GM18498 (cell line): ENCODE measurements around the gene NT5DC2.
"Not testable (repeated sequence)": the region's sequence is repeated elsewhere in the genome, so short reads cannot be mapped to it uniquely, and the experiment has no call there.

ENCODE experiments used
- ATAC-seq: cut with Tn5 transposase; IDR thresholded peaks from one replicate; pipeline ENCODE4 v1.9.1; 2021; ENCODE audit warnings: mild to moderate bottlenecking, moderate library complexity; ENCODE audit not compliant: unreplicated experiment

NT5DC2 gene

DNA sequence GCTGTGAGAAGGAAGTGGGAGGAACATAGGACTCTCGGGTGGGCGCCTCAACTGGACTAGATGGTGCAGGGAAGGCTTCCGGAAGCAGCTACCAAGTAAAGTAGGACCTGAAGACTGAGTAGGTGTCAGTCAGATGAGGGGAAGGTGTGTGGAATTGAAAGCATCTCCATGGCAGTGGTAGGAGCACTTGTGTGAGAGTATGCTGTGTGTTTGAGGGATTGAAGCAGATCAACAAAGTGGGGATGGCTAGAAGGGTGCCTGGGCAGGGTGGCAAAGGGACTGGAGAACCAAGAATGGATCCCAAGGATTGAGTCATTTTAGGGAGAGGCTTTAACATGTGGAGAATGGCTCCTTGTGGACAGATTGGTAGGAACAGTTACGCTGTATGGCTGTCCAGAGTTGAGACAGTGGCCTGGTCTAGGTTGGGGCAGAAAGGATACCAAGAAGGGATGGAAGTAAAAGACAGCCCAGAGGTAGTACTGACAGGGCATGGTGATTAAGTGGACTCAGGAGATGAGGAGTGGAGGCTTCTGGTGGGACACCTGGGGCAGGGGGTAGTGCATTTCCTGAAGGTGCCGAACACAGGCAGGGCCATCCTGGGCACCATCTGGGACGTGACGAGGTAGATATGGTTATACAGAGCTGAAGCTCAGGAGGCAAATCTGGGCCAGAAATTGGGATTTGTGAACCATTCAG is 4.2 kb upstream of the NT5DC2 start:
- ATAC-seq: no peak

DNA sequence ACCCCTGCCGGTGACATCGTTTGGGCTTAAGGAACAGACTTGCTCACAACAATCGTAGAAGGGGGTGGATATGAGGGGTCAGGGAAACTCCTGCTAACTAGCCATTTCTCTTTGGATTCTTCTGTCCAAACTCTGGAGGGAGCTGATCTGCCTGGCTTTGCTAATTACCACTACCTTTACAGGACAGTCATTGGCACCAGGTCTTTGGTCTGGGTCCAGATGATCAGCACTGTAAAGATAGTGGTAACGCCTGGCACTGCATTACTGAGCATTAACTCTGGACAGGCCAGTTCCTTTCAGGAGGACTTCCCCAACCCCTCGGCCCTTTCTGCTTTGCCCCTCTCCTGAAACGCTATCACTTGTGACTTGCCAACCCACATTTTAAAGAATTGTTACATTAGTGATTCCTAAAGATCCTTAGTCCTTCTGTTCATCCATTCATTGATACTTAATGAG is 3.5 kb upstream of the NT5DC2 start:
- ATAC-seq: no peak

DNA sequence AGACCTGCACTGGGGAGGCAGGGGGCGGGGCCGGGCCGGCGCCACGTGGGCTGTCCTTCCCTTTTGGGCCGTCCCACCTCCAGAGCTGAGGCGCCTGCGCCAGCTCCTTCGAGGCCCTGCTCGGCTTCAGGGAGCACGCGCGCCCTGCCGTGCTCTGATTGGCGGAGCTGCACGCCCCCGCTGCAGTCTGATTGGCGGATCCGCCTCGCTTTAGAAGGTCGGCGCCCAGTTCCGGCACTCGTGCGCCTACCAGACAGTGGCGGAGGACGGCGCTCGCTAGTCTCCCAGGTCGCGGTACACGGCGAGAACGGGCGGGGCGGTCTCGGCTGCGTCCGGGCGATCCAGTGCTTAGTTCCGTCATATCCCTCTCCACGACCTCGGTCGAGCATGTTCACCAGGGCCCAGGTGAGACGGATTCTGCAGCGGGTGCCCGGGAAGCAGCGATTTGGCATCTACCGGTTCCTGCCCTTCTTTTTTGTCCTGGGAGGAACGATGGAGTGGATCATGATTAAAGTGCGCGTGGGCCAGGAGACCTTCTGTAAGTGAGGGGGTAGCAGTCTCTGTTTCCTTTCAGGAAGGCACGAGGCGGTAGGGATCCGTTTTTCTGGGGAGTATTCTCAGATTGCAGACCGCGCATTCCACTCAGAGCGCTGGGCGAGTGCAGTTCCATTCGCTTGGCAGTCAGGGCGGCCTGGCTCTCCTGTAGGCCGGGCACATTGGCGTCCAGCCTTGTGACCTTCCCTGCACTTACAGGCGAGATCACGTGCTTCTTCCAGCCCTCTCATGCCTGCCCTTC is 2.9 kb upstream of the NT5DC2 start, which contains the start of gene UQCC5:
Gene UQCC5, plus strand, starts transcription at position 237 of the 796 bp plus-strand sequence. Its CDS starts 151 bp downstream, at position 388.
- peak; percentile 84 for ATAC-seq

DNA sequence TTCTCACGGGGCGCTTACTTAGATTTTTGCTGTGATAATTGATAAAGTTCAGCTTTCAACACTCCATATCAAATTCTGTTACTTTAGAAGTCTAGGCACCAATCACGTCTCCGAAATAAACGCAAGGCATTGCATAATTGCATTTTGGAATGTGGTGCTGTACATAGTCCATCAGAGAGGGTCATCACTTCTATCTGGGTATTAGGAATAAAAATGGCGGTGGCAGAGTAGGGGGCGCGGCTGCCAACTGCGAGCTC is 2.4 kb upstream of the NT5DC2 start:
- no peak for ATAC-seq

DNA sequence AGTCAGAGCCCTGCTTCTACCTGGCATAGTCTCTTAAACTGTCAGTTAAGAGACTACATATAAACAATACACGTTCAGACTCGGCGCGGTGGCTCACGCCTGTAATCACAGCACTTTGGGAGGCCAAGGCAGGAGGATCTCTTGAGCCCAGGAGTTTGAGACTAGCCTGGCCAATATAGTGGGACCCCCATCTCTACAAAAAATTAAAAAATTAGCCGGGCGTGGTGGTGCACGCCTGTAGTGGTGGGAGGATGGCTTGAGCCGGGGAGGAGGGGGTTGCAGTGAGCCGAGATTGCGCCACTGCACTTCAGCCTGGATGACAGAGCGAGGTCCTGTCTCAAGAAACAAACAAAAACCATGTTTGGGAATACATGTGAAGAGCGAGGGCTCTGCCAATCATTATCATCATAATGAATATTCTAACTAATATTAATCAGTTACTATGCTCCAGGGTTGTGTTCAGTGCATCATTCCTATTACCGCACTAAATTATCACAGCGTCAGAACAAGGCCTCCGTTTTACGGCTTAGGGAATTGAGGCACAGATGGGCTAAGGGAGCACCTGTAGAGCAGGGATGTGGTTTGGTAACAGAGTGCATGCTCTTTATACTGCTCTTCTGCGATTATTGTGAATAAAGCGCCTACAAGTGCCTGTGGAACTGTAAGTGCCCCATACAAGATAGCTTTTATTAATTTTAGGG is 1.9 kb upstream of the NT5DC2 start:
- no peak for ATAC-seq

DNA sequence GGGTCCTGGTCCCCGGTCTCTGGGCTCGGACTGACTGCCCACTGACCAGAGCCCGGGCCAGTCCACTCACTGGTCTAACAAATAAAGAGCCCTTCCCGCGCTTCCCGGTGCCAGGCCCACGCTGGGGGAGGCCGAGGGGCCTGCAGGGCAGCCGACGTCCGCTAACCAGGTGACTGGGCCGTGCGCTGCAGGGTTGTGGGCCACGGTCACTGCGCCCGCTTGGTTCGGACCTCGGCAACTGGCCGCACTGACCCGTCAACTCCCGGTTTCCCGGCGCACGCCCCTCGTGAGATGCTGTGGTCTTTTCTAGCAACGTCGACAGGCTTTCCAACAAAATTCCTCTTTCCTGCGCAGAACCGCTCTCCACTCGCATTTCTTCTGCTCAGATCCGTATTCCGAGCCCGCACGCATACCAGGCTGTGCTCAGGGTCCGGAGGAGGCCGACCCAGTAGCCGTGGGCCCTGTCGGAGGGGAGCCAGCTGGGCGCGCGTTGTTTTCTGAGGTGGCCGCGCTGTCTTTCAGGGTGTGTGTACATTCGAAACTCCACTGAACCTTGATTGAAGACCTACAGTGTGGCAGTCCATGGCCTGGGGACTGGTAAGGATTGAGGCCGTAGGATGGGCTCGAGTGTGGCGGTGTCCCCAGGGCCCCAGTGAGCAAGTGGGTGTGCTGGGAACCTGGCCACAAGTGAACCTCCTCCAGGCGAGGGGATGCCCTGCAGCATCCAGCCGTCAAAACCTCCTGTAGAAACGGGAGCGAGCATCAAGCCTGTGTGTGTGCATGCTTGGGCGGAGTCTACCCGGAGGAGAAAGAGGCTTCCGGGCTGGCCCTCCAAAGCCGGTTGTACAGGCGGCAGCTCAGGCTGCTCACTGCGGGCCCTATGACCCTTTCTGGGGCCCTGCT is 875 bp upstream of the NT5DC2 start:
- ATAC-seq: no peak

DNA sequence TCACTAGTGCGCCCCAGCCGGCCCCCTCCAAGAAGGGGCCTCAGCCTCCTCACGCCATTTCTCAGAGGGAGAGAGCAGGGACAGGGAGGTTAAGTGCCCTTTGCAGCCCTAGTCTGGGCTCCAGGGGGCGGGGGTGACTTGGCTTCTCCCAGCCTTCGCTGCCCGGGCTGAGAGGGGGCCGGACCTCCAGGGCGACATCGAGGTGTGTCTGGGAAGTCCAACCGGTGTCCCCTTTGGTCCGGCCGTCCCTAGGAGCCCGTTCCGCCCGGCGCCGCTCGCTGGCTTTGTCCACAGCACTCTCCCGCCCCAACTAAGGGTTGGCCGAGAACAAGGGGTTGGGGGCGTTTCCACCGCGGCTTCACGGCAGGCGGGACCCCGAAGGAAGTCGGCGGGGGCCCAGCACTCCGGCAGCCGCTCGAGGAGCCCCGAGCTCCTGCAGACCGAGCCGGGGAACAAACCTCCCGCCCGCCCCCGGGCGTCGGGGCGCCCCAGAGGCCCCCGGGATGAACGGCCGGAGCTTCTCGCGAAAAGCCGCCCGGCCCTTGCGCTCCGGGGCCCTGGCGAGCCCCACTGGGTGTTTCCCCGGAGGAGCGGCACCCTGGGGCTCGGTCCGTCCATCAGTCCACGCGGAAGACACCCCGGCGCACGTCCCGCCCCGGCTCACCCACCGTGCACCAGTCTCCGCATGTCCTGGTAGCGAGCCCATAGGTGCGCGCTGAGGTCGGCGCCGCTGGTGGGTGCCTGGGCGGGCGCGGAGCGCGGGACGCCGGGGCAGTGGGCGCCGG is 627 bp downstream of the NT5DC2 start:
- peak; percentile 0 for ATAC-seq

DNA sequence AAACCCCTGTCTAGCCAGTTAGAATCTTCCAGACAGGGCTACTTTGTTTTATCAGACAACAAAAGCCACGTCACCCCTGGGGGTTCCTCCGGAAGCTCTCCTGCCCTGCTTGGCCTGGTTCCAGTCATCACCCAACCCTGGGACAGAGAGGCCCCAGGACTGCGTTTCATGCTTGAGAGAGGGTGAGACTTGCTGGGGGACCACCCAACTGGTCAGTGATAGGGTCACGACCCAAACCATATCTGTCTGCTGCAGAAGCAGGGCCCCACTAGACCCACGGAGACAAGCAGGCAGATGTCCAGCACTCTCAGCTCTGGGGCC is 1.2 kb downstream of the NT5DC2 start:
- ATAC-seq: no peak

DNA sequence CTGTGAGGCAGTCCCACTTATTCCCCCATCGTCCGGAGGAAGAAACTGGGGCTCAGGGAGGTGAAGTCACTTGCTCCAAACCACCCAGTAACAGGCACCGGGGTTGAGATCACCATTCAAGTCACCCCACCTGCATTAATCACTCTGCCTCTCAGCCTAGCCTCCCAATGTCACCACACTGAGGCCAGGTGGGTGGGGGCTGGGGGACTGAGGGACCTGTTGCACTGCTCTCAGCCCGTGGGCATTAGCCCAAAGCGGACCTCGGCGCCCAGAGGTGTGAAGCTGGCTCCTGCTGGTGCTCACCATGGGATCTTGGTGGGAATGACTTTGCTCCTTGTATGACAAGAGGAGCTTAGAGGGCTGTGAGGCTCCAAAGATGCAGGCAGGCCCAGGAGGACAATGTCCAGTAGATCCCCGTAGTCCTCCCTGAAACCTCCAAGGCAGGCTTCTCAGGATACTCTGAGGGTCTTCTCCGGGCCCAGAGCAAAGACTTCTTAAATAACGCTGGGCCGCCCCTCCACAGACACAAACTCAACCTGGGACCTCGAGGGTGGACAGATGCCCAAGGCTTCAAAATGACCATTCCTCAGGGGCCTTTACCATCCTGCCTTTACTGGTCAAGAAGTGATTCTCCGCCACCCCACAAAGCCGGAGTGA is 1.7 kb downstream of the NT5DC2 start:
- ATAC-seq: no peak

DNA sequence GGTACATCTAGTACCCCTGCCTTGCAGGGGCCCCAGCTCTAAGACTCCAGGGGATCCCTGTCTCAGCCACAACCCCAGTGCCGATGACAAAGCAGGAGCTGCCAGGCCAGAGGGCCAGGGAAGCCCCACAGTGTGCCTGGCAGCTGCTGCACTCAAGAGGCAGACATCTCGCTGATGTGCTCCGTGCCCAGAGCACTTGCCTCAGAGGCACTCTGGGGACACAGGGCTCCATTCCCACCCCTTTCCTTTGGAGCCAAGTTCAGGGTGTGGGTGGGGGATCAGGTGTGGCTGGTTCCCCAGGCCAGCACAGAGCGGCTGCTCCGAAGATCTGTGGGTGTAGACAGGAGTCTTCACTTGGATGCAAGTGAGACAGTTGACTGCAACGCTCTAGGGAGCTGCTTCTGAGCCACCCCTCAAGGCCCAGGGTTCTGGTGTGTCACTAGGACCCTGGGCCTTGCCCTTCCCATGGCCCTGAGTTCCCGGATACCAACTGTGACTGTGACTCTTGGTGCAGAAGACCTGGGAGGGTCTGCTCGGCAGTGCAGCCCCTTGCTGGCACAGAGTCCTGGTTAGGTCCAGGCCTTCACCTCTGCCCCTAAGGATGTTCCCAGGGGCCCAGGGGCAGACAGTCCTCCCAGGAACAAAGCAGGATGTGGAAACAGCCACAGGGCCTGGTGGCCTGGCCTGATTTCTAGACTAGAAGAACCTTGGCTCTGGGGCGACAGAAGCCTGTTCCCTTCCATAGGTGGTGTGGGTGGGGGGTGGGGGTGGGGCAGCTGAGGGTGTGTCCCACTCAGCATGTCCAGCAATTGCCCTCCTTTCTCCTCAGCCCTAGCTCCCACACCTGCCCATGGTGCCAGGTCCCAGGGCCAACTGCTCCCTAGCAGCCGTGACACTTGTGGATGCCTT is 2.5 kb downstream of the NT5DC2 start:
- no peak for ATAC-seq

DNA sequence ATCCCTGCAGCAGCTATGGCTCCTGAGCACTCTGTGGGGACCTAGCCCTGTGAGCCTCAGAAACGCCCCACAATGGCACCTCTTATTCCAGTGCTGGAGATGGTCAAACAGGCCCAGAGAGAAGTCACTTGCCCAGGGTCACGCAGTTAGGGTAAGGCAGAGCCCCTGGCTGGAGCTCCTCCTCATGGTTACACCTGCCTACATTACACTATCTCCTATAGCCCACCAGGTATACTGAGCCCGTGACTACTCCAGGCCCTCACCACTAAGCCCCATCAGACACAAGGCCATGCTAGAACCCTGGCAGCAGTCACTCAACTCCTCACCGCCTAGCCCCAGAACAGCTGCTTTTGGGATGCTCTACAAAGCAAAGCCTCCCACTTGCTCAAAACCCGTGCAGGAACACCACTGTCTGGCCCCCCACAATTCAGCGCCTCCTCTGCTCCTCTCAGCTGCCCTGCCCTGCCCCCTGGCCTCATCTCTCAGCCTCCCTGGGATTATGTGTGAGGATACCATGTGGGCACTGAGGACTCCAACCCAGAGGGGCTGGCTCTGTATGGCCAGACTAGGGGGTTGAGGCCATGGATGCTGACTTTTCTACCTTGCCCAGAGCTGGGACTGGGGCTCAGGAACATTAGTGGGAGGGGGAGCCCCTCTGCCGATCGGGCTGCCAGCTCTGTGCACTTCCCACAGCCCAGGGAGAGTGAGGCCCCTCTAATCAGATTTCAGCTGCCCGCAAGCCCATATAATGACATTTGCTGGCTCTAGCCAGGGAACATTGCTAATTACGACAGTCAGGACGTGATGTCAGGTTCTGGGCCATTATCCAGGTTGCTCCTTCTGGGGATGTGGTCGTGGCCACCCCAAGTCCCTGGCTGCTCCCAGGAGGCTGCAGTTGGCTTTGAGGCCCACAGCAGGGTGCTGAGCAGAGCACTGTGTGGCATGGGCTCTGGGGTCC is 4.0 kb downstream of the NT5DC2 start:
- ATAC-seq: no peak

DNA sequence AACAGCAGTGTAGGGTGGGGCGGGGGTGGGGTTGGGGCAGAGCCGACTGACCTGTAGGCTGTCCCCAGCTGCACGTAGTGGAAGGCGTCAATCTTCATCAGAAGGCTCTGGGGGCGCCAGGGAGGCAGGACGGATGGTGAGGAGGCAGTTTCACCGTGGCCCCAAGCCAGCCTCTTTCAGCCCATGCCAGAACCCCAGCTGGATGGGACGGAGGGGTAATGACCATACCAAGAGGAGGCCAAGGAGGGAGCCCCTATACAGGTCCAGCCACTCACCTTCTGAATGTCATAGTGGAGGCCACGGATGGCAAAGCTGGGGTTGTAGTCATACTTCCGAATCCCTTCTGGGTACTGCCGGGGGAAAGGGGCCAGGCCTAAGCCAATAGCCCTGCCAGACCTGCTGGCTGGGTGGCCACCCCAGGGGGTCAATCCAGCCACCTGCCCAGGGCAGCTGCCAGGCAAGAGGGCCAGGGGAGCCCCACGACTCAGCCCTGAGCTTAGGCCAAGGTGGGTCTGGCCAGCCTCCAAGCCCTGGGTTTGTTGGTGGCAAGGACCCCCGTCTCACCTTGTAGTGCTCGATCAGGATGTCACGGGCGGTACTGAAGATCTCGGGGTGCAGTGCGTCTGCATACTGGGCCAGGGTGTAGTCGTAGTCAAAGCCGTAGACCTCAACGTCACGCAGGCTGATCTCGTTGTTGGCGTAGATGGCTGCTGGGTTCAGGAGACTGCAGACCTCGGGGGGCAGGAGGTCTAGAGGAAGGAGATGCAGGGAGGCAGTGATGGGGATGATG is 4.9 kb downstream of the NT5DC2 start:
- no peak for ATAC-seq

DNA sequence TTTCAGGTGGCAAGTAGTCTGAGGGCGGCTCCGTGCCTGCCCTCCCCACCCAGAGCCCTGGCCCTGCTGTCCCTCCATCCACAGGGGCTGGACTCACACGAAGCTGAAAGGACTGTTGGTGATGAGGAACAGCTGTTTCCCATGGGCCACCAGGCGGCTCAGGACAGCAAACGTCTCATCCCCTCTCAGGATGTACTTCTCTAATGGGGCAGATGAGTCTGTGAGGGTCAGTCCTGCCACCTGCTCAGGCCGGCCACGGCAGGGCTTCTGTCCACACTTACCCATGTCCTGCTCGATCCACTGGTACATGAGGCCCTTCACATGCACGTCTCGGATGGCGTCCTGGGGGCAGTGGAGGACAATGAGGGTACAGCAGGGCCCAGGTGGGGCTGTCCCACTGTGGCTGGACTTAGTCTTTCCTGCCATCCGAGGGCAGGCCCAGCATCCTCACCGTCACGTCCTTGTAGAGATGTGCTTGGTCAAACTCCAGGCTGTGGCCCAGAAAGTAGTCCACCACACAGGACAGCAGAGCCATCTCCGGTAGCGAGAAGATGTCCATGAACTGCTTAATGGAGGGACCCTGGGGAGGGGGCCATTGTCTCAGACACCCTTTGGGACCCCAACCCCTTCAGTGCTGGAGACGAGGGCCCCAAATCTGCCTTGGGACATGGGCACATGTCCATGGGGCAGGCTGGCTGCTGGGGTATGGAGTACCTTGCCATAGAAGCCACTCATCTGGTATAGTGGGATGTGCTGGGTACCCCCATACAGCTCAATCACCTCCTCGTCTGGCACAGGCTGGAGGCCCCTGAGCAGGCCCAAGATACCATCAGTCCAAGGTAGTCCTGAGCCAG is 5.7 kb downstream of the NT5DC2 start:
- ATAC-seq: no peak

DNA sequence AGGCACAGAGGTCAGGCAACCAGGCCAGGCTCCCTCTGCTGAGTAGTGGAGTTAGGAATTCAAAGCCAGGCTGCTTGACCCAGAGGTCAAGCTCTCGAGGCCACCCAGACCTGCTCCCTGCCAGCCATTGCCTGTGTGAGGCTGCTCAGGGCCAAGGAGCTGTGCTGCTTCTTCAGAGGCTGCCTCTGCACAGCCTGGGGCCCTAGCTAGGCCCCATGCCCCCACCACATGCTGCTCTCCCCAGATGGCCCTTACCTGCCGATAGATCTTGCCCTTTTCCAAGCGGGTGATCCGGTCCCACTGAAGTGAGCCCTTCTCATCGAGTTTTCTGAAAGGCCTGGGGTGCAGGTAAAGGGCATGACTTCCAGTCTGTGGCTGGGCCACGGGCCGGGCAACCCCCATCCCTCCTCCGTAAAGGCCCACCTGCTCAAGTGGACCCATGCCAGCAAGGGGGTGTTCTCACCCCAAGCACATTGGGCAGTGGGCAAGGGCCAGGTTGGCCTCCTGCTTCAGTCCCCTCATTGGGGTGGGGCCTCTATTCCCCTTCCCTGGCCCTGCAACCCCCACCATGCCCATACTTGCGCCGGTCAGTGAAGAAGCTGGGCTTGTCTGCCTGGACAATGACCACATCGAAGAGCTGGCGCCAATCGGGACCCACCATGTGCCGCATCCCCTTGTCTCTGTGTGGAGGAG is 6.5 kb downstream of the NT5DC2 start:
- no peak for ATAC-seq

DNA sequence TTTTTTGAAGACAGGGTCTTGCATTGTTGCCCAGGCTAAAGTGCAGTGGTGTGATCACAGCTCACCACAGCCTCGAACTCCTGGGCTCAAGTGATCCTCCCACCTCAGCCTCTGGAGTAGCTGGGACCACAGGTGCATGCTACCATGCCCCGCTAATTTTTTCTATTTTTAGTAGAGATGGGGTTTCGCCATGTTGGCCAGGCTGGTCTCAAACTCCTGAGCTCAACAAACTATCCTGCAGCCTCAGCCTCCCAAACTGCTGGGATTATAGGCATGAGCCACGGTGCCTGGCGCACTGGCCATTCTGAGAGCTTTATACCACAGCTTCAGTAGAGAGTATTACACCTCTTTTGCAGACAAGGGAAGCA is 7.0 kb downstream of the NT5DC2 start:
- ATAC-seq: not testable (repeated sequence)
